Uterus (tissue), 2 donors: Measurements from ENCODE around the gene LST1.

Experiments
- CTCF ChIP-seq, 4 experiments: fragments of 200-600 bp in 2 of 4; fragments of 450-650 bp in 2 of 4; sonication (generic) in 2 of 4; IDR thresholded peaks; one replicate each; pipeline ENCODE4 v1.5.1; 2016 to 2019; ENCODE audit warnings: antibody characterized with exemption in 4 of 4, mild to moderate bottlenecking in 2 of 4, moderate library complexity in 1 of 4
- POLR2A ChIP-seq, 2 donors: fragments of 450-650 bp; IDR thresholded peaks; one replicate each; pipeline ENCODE4 v1.6.1; 2016; ENCODE audit warnings: antibody characterized with exemption in 2 of 2, mild to moderate bottlenecking in 1 of 2, moderate library complexity in 1 of 2

GRCh38 chr6:31575335-31575901 is 10.7 kb upstream of the LST1 start, which contains the start of gene TNF:
- TF ChIP-seq CTCF (IDR thresholded peaks at IDR 0.05) = no peak
- TF ChIP-seq POLR2A (IDR thresholded peaks at IDR 0.05) = no peak
